Uterus (tissue), 4 donors: Measurements from ENCODE around the gene KCNQ1. TPM values are rescaled to one million over a fixed set of nuclear protein-coding genes. Genes with fewer than 3 reads are reported as not detected.

Experiments
- DNase-seq, 2 donors: peaks; one replicate each; pipeline ENCODE4 v3.0.0-alpha.2; 2019 to 2020
- H3K27ac ChIP-seq, 2 donors: fragments of 200-600 bp; sonication (generic); 1 replicate in 1 of 2; 2 replicates in 1 of 2; pipeline ENCODE4 v1.5.1; 2016 to 2018
- H3K27me3 ChIP-seq, 2 donors: fragments of 200-600 bp; sonication (generic); one replicate each; pipeline ENCODE4 v1.5.1; 2018 to 2019; ENCODE audit warnings: control low read depth in 1 of 2
- H3K36me3 ChIP-seq, 2 donors: fragments of 200-600 bp; sonication (generic); one replicate each; pipeline ENCODE4 v1.5.1; 2019; ENCODE audit warnings: control low read depth in 1 of 2
- H3K4me1 ChIP-seq, 2 donors: fragments of 200-600 bp; sonication (generic); one replicate each; pipeline ENCODE4 v1.5.1; 2018 to 2019; ENCODE audit warnings: control low read depth in 1 of 2
- H3K4me3 ChIP-seq, 2 donors: fragments of 200-600 bp; sonication (generic); 1 replicate in 1 of 2; 2 replicates in 1 of 2; pipeline ENCODE4 v1.5.1; 2018 to 2019; ENCODE audit warnings: mild to moderate bottlenecking in 1 of 2
- H3K9me3 ChIP-seq, 2 donors: fragments of 200-600 bp; sonication (generic); one replicate each; pipeline ENCODE4 v1.5.1; 2019; ENCODE audit warnings: control low read depth in 1 of 2
- POLR2A ChIP-seq, 2 donors: fragments of 450-650 bp; IDR thresholded peaks; one replicate each; pipeline ENCODE4 v1.6.1; 2016; ENCODE audit warnings: antibody characterized with exemption in 2 of 2, mild to moderate bottlenecking in 1 of 2, moderate library complexity in 1 of 2
- intact Hi-C: fragments of 100-400 bp; cut with DNase I; formaldehyde crosslinking; loops from one replicate; pipeline ENCODE4 v1.15.1; 2023; ENCODE audit warnings: low total_unique reads
- total RNA-seq, 4 donors: library from RNA; depleted of rRNA in 3 of 4; stranded (reverse); fragments of >200 nt in 3 of 4; gene quantifications; one replicate each; pipeline versions ENCODE4 v1.1.0 to v1.2.4, GENCODE V29; 2014 to 2023
- TF ChIP-seq, protein P1 (sequence below), 4 experiments: fragments of 200-600 bp in 2 of 4; fragments of 450-650 bp in 2 of 4; sonication (generic) in 2 of 4; IDR thresholded peaks; one replicate each; pipeline ENCODE4 v1.5.1; 2016 to 2019; ENCODE audit warnings: antibody characterized with exemption in 4 of 4, mild to moderate bottlenecking in 2 of 4, moderate library complexity in 1 of 4
- donor health status: DM: yes; HTN: yes; CAD: no.

KCNQ1 gene
- total RNA-seq, 4 donors from 2014 or later = 2.6 to 10.4 (median 5.4) TPM

DNA sequence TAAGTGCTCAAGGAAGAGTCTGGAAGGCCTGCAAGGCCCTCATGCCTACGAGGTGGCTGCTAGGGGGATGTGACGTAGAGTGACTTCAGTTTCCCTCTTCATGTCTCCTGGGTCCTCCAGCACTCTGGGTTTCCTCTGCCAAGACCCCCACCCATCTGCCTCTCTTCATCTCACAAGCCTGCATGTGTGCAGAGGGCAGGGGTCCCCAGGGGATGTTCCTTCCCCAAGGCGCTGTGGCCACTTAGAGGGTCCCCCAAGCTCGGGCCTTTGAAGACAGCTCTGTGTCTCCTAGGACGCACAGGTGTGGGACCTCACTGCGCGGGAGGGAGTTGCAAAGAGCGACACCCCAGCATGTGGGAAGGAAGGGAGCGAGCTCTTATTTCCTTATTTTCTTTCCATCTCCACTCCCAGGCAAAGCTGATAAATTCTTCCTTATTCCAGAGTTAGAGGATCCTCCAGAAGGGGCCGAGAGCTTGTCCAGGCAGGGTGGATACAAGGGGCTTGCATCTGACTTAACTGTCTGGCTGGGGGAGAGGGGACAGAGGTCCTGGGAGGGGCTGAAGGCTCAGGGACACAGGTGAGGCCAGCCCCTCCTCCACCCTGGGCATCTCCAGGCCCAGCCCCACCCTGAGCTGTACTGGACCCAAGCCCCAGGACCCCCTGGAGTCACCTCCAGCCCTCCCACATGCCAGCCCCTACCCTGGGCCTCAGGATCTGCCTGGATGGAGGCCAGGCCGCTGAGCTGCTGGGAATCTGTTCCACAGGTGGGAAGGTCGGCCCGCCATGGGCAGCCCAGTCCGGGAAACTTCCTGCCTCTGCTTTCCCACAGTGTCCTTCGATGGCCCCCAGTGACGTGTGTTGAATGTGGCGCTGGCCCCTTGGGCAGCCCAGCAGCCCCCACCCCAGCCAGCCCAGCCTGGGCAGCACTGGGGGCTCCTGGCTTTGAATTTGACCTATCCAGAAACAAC lies 314.7 kb downstream of the KCNQ1 start:
- Histone ChIP-seq H3K4me1 (no peaks in the 10 kb centered on the region), H3K9me3 (no peaks in the 10 kb centered on the region), H3K27me3 (no peaks in the 10 kb centered on the region), H3K4me3 (no peak overlapping the region), H3K27ac (no peak overlapping the region), H3K36me3 (no peaks in the 10 kb centered on the region)
- no peak for DNase-seq
- TF ChIP-seq, protein P1, sequence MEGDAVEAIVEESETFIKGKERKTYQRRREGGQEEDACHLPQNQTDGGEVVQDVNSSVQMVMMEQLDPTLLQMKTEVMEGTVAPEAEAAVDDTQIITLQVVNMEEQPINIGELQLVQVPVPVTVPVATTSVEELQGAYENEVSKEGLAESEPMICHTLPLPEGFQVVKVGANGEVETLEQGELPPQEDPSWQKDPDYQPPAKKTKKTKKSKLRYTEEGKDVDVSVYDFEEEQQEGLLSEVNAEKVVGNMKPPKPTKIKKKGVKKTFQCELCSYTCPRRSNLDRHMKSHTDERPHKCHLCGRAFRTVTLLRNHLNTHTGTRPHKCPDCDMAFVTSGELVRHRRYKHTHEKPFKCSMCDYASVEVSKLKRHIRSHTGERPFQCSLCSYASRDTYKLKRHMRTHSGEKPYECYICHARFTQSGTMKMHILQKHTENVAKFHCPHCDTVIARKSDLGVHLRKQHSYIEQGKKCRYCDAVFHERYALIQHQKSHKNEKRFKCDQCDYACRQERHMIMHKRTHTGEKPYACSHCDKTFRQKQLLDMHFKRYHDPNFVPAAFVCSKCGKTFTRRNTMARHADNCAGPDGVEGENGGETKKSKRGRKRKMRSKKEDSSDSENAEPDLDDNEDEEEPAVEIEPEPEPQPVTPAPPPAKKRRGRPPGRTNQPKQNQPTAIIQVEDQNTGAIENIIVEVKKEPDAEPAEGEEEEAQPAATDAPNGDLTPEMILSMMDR (IDR thresholded peaks at IDR 0.05) = no peak
- no peak for TF ChIP-seq POLR2A (IDR thresholded peaks at IDR 0.05)
- intact Hi-C loops = no loop called here

DNA sequence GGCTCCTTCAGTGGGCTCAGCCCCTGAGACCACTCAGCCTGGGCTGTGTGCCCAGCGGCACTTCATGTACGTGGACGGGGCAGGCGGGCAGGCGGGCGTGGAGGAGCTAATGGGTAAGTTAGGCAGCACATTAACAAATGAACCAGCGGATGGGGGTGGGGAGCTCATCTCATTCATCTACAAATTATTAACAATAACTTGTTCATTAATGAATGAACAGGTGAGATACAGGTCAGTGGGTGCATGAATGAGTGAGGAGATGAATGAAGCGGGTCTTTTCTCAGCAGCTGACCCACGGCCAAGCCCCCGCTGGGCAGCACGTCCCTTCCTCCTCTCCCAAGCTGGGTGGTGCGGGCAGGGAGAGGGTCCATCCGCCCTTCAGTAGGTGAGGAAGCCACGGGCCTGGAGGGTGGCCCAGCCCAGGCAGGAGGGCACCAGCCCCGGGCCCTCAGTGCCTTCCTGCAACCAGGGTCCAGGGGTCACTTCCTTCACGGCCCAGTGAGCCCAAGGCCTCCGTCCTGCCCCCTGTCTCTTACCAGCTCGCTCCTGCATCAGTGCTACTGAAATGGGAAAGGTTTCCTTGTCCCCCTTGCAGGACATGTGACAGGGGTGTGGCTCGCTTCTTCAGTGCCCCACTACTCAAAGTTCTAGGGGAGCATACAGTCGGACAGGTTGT lies 315.5 kb downstream of the KCNQ1 start:
- TF ChIP-seq, protein P1 (IDR thresholded peaks at IDR 0.05) = no peak
- TF ChIP-seq POLR2A (IDR thresholded peaks at IDR 0.05) = no peak
- no peaks in the 10 kb centered on the region for H3K4me1 ChIP-seq
- no peak overlapping the region for H3K27ac ChIP-seq
- no peak overlapping the region for H3K4me3 ChIP-seq
- H3K9me3 ChIP-seq = no peaks in the 10 kb centered on the region
- no peaks in the 10 kb centered on the region for H3K36me3 ChIP-seq
- DNase-seq = no peak
- no peaks in the 10 kb centered on the region for H3K27me3 ChIP-seq
- intact Hi-C loops = no loop called here

DNA sequence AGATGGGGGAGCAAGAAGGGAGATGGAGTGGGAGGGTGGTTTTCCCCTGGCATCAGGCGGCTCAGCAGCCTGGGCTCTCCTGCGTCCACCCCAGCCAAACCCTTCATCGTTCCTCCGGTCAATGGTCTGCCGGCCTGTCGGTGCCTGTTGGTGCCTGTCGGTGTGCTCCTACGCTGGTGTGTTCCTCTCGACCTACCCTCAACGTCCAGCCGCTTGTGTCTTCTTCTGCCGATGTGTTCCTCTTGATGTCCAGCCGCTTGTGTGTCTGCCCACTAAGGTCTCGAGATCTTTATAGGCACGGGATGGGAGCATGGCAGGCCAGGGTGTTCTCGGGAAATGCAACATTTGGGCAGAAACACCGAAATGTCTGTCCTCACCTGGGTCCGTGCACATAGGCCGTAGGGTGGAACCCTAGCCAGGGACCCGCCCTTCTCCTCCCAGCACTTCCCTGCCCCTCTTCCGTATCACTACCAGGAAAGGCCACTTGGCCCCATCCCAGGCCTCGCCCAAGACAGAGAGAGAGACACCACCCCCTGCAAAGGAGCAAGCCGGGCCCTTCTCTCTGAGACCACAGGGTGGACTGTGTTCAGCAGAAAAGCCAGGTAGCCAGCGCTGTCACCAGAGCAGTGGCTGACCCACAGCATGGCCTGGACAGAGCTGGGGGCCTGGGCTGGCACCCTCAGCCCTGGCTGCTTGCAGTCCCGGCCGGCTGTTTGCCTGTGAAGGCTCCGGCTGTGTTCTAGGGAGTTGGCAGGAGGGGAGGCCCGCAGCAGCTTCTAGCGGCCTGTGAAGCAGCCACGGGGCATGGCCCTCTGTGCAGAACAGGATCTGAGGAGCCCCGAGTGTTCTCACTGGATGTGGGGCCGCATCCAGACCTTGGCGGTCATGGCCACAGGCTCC lies 316.6 kb downstream of the KCNQ1 start:
- H3K27ac ChIP-seq = no peak overlapping the region
- DNase-seq = no peak
- intact Hi-C loops = no loop called here

DNA sequence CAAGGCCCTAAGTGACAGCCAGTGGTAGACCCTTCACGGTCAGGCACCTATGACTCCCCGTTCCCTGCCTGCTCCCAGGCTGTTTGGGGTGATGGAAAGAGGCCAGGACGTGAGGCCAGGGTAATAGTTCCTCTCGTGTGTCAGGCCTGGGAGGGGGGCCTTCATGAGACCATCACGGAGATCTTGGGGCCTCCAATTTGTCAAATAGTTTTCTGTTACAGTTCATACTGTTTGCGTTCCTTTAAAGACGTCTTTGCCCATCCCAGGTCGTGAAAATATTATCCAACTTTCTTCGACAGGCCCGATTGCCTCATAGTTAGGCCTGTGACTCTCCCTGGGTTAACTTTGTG lies 317.2 kb downstream of the KCNQ1 start:
- no peaks in the 10 kb centered on the region for H3K9me3 ChIP-seq
- H3K4me3 ChIP-seq = no peak overlapping the region
- intact Hi-C loops = no loop called here
- no peak overlapping the region for H3K27ac ChIP-seq
- H3K4me1 ChIP-seq = no peaks in the 10 kb centered on the region
- TF ChIP-seq, protein P1 (IDR thresholded peaks at IDR 0.05) = no peak
- TF ChIP-seq POLR2A (IDR thresholded peaks at IDR 0.05) = no peak
- H3K36me3 ChIP-seq = no peaks in the 10 kb centered on the region
- no peak for DNase-seq
- no peaks in the 10 kb centered on the region for H3K27me3 ChIP-seq

More for the DNA sequence above, 316.6 kb downstream of the KCNQ1 start:
- H3K36me3 ChIP-seq = no peaks in the 10 kb centered on the region
- no peak for TF ChIP-seq POLR2A (IDR thresholded peaks at IDR 0.05)
- TF ChIP-seq, protein P1 (IDR thresholded peaks at IDR 0.05) = no peak
- H3K27me3 ChIP-seq = no peaks in the 10 kb centered on the region
- H3K9me3 ChIP-seq = no peaks in the 10 kb centered on the region
- H3K4me3 ChIP-seq = no peak overlapping the region
- no peaks in the 10 kb centered on the region for H3K4me1 ChIP-seq
